Psoas muscle (tissue), 8 donors: Measurements from ENCODE around the gene HOXA9. TPM values are rescaled to one million over a fixed set of nuclear protein-coding genes. Genes with fewer than 3 reads are reported as not detected.

Experiments used
- ATAC-seq, 4 donors: fragments of 200-7000 bp; cut with Tn5 transposase; one replicate each; pipeline ENCODE4 v1.9.1; 2020; ENCODE audit warnings: moderate library complexity in 3 of 4, mild to moderate bottlenecking in 2 of 4
- DNase-seq, 2 donors: peaks; one replicate each; pipeline ENCODE4 v3.0.0-alpha.2; 2020
- H3K27ac ChIP-seq: fragments of 200-600 bp; one replicate; pipeline ENCODE4 v1.8.0; 2022
- H3K27me3 ChIP-seq, 3 donors: fragments of 200-600 bp in 1 of 3; one replicate each; pipeline versions ENCODE4 v1.6.1 to v1.8.0; 2013 to 2022; ENCODE audit warnings: low read length in 2 of 3, mild to moderate bottlenecking in 2 of 3, moderate library complexity in 1 of 3; ENCODE audit not compliant: insufficient read depth in 3 of 3
- H3K36me3 ChIP-seq, 2 donors: fragments of 200-600 bp in 1 of 2; one replicate each; pipeline versions ENCODE4 v1.6.1 to v1.8.0; 2013 to 2022; ENCODE audit warnings: low read depth in 1 of 2, mild to moderate bottlenecking in 1 of 2, moderate library complexity in 1 of 2; ENCODE audit not compliant: insufficient read depth in 1 of 2
- H3K4me1 ChIP-seq: fragments of 200-600 bp; one replicate; pipeline ENCODE4 v1.8.0; 2022
- H3K4me3 ChIP-seq: fragments of 200-600 bp; one replicate; pipeline ENCODE4 v1.8.0; 2022; ENCODE audit warnings: mild to moderate bottlenecking
- H3K9me3 ChIP-seq: fragments of 200-600 bp; one replicate; pipeline ENCODE4 v1.8.0; 2022
- CTCF ChIP-seq: fragments of 200-600 bp; IDR thresholded peaks from one replicate; pipeline ENCODE4 v1.8.0; 2022; ENCODE audit warnings: antibody characterized with exemption
- WGBS, 3 donors: extraction: QIAGEN DNeasy Blood & Tissue Kit; methylation state at CpG; one replicate each; pipeline versions ENCODE4 v1.1.6 to v1.1.7; 2013; 5-methylcytosine and 5-hydroxymethylcytosine counted together
- intact Hi-C, 2 donors: fragments of 100-400 bp; cut with DNase I; formaldehyde crosslinking; loops; one replicate each; pipeline versions ENCODE4 v1.11.0 to v1.14.2; 2022
- polyA plus RNA-seq, 3 donors: library from polyadenylated mRNA; stranded (reverse); fragments of 200-250 nt; gene quantifications; one replicate each; pipeline ENCODE4 v1.2.3, GENCODE V29; 2013
- total RNA-seq, 4 donors: library from RNA; stranded (reverse); fragmentation: NEBNext Ultra II Directional in 2 of 4; extraction: Animal tissue kit (Norgen Biotek cat#: 25700) in 2 of 4; gene quantifications; one replicate each; pipeline versions ENCODE4 v1.2.1 to v1.2.4, GENCODE V29; 2021 to 2023
- donor health status: healthy with polysubstance abuse.
- donor health status: DM: no; HTN: no; CAD: no; lungs with moderate emphysema.
- donor health status: Bipolar disorder and iron deficiency.
- donor health status: healthy.
- donor health status: DM: yes; HTN: yes; CAD: no.
- donor health status: DM: no; HTN: no; CAD: no.
- donor health status: DM: no; HTN: no; CAD: no.
- donor health status: DM: yes; HTN: yes; CAD: no.

The HOXA9 gene
- total and polyA plus RNA-seq, 7 donors: 0.81 to 55.9 (median 16.0) TPM; not detected in 1

- WGBS, 3 donors: 69 to 72% (median 72%) methylated on average over 8 of the region's 8 CpGs
- Histone ChIP-seq H3K4me3 (no peak overlapping the region), H3K4me1 (peaks cover 59% of the 10 kb centered on the region), H3K36me3 (peaks cover 0 to 14% of the 10 kb centered on the region in 2 donors), H3K27ac (peak overlapping the region; percentile 9), H3K27me3 (no peaks in the 10 kb centered on the region), H3K9me3 (no peaks in the 10 kb centered on the region)
- no peak for TF ChIP-seq CTCF
- DNase-seq (no peak), ATAC-seq (peak in 1 of 4 donors; percentile 83)
- intact Hi-C loops: no loop called here
Observed at GRCh38 chr7:27124902-27125689, 40.2 kb downstream of the HOXA9 start.

GRCh38 chr7:27124096-27124901 lies 41.0 kb downstream of the HOXA9 start:
- Histone ChIP-seq H3K4me1 (peaks cover 59% of the 10 kb centered on the region), H3K9me3 (no peaks in the 10 kb centered on the region), H3K27ac (peak overlapping the region; percentile 9), H3K27me3 (no peaks in the 10 kb centered on the region), H3K4me3 (no peak overlapping the region), H3K36me3 (peaks cover 0 to 14% of the 10 kb centered on the region in 2 donors)
- DNase-seq: peak in 1 of 2 donors; percentile 83
- intact Hi-C loops: no loop called here
- ATAC-seq: peak in 2 of 4 donors; percentile 33 to 78
- WGBS, 3 donors: 86 to 89% (median 87%) methylated on average over 43 of the region's 43 CpGs
- TF ChIP-seq CTCF: no peak

- Histone ChIP-seq H3K36me3 (peaks cover 0 to 14% of the 10 kb centered on the region in 2 donors), H3K4me1 (peaks cover 53% of the 10 kb centered on the region), H3K4me3 (no peak overlapping the region), H3K27ac (peak overlapping the region; percentile 30), H3K27me3 (no peaks in the 10 kb centered on the region), H3K9me3 (no peaks in the 10 kb centered on the region)
- TF ChIP-seq CTCF: no peak
- 91 to 94% (median 93%) methylated on average over 26 of the region's 26 CpGs for WGBS, 3 donors
- DNase-seq (no peak), ATAC-seq (no peak)
- intact Hi-C loops: no loop called here
Observed at GRCh38 chr7:27123477-27124053, 41.8 kb downstream of the HOXA9 start.

GRCh38 chr7:27123007-27123476 lies 42.3 kb downstream of the HOXA9 start:
- ATAC-seq (no peak), DNase-seq (no peak)
- intact Hi-C loops: no loop called here
- Histone ChIP-seq H3K27ac (peak overlapping the region; percentile 30), H3K4me3 (no peak overlapping the region), H3K36me3 (peaks cover 0 to 14% of the 10 kb centered on the region in 2 donors), H3K9me3 (no peaks in the 10 kb centered on the region), H3K27me3 (no peaks in the 10 kb centered on the region), H3K4me1 (peaks cover 47% of the 10 kb centered on the region)
- no peak for TF ChIP-seq CTCF
- WGBS, 3 donors: 77 to 81% (median 79%) methylated on average over 14 of the region's 14 CpGs
